ENCODE data around the gene DCTN5.
"Not testable (repeated sequence)": the region's sequence is repeated elsewhere in the genome, so short reads cannot be mapped to it uniquely, and the experiment has no call there.

The DCTN5 gene

DNA sequence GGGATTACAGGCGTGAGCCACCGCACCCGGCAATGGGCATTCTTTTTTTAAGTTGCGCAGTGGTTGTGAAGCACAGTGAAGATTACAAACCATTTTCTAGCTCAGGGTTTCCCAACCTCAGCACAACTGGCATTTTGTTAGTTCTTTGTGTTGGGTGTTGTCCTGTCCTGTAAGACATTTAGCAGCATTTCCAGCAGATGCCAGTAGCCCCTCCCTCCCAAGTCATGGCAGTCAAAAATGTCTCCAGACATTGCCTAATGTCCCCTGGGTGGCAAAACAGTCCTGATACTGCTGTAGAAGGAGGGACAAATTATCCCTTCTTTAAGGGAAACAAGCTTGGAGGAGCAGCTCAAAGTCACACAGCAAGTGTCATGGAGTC is 53.0 kb downstream of the DCTN5 start:
- no peak for DNase-seq (ENCODE audit: low spot score)

DNA sequence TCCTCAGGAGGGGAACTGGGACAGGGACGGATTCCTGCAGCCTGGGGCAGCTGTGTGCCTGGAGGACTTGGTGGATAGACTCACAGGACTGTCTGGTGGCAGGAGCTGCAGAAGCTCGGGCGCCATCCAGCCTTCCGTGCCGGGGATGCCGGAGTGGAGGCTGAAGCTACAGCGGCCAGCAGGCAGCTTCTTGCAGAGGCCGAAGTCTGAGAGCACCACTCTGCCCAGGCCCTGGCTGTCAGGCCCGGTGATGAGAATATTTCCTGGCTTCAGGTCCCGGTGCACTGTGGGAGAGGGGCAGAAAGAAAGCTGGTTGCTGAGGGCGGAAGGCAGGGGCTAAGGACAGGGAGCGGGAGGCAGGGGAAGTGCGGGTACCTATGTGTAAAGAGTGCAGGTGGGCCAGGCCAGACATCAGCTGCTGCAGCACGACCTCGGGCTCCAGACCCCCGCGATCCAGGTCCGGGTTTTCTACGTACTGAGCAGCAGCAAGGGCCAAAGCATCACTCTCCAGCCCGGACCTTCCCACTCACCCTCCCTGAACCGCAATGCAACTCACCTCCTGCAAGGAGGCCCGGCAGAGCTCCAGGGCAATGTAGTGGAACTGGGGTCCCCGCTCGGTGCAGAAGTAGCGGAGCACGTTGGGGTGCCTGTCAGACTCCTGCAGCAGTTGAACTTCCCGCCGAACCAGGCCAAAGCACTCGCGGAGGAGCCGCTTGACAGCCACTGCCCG is 53.5 kb downstream of the DCTN5 start:
- DNase-seq (ENCODE audit: low spot score) = peak; percentile 60

DNA sequence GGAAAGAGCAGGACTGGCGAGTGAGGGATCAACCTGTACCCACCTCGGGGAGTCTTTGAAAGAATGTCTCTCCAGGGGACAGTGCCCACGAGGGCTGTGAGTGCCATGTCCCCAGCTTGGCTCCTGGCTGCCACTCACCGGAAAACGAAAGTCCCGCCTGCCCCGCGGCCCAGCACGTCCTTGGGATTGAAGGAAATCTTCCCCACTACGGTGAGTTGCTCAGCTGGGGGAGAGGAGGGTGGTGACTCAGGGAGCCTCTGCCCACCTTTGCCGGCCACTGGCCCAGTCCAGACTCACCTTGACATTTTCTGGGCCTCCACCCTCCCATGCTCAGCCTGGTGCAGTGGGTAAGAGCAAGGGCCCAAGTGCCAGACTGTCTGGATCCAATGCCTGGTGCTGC is 54.5 kb downstream of the DCTN5 start:
- DNase-seq (ENCODE audit: low spot score) = no peak

DNA sequence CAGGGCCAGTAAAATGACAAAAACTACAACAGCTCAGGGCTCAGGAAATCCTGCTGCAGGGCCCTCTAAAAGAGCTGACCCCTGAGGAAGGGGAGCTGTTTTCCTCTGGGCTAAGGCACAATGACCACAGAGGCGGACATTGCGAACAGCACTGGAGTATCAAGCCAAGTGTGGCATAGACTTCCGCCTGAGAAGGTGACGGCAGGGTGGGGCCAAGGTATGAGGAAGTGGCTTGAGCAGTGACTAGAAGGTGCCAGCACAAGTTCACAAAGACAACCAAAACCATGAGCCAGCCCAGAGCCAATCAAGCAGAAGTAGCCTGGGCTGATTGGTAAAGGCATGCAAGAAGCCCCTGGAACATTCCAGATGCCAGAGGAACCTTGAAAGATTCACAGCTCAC is 57.8 kb downstream of the DCTN5 start:
- peak; percentile 19 for DNase-seq (ENCODE audit: low spot score)

DNA sequence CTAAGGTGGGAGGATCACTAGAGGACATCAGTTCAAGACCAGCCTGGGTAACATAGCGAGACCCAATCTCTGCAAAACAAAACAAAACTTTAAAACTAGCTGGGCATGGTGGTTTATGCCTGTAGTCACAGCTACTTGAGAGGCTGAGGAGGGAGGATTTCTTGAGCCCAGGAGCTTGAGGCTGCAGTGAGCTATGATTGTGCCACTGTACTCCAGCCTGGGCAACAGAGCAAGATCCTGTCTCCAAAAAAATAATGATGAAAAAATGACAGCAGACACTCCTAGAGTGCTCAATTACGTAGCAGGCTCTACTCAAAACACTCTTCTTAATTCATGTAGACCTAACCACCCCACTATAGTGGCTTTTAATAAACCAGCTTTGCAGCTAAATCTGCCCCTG is 58.8 kb downstream of the DCTN5 start:
- no peak for DNase-seq (ENCODE audit: low spot score)

DNA sequence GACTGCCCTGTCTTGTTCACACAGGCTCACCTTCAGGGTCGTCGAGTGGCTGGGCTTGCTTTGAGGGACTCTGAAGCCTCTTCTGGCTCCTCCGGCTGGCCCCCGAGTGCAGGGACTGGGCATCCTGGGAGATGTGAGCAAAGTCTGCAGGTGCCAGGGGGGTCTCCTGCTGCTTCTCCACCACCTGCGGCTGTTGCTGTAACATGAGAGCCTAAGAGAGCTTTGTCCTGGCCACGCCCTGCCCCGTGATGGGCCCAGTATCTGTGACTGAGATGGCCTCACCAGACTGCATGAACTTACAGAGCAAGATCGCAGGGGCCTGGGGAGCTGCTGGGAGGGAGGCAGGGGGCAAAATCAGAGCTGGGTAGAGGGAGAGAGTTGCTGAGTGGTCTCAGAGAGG is 59.2 kb downstream of the DCTN5 start:
- DNase-seq (ENCODE audit: low spot score) = no peak

DNA sequence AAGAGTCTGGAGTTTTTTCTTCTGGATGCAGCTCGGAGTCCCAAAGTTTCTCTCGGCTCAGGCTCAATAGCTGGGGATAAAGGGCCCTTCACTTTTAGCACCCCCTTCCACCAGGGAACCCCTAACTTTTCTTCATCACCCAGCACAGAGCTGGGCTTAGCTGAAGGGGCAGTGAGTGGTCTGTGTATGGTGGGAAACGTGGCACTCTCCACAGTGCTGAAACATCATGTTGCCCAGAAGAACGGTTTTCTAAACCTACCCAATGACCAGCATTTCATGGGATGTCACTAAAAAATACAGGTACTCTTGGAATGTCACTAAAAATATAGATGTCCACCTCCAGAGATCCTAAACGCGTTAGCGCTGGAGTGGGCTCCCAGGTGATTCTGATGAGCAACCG is 59.8 kb downstream of the DCTN5 start:
- DNase-seq (ENCODE audit: low spot score) = no peak

DNA sequence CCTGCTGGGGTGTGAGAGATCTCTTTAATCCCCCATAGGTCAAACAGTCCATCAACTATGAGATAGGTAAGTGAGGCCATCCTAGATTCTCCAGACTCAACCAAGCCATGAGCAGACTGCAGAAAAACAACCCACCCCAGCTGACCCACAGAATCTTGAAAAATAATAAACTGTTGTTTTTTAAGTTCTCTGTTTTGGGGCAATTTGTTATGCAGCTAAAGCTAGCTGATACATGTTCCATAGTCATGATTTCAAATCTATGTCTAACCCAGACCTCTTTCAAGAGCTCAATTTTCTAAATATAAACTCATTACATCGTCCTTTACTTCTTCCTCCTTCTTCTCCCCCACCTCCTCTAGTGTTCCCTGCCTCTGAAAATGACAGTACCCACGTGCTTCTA is 61.7 kb downstream of the DCTN5 start:
- DNase-seq (ENCODE audit: low spot score) = no peak

DNA sequence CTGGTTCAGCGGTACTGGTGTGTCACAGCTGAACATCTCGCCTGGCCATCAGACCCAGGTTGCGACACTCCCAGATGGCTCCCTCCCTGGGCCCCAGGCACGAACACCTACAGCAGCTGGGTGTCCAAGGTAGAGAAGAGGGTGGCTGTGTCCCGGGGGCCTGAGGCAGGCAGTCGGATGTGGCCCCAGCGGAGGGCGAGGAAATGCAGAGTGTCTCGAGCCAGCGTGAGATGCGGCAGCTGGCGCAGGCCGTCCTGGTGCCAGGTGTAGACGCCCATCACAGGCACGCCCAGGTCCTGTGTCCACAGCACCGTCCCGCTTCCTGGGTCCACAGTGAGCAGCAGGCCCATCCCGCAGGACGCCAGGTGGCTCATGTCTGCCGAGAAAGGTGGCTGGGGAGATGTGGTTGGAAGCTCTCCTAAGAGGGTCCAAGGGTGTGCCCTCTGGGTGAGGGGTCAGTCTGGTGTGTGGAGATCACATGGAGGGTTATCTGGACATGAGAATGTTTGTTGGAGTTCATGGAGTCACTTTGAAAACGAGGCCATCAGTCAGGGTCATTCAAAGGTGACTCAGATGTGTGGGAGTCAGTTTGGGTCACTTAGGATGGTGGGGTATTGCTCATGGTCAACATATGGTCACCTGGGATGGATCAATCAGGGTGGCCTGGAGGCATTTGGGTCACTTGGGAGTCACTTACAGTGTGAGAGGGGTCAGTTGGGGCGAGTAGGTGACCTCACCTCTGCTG is 63.7 kb downstream of the DCTN5 start:
- DNase-seq (ENCODE audit: low spot score) = no peak

DNA sequence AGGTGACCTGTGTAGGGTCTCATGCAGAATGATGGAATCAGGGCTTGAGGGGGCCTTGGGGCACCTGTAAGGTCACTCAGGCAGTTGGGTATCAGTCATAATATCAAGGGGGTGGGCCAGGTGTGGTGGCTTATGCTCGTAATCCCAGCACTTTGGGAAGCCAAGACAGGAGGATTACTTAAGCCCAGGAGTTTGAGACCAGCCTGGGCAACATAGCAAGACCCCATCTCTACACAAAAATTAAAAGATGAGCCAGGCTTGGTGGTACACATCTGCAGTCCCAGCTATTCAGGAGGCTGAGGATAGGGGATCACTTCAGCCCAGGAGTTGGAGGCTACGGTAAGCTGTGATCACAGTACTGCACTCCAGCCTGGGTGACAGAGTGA is 64.2 kb downstream of the DCTN5 start:
- DNase-seq (ENCODE audit: low spot score) = no peak

DNA sequence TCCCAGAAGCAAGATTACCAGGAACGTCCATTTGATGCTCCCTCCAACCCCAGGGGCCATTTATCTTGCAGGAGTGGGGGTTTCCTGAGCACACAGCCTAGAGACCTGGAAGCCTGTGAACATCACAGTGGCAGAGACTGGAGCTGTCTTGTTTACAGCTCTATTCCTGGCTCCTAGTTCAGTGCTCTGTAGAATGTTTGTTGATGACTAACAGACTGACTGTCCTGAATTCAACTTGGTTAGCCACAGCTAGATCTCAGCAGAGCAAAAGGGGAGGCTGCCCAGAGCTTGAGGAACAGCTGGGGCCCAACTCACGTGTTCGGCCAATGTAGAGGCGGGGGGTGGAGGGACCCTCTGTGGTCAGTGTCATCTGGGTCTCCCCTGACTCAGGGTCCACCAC is 65.2 kb downstream of the DCTN5 start:
- no peak for DNase-seq (ENCODE audit: low spot score)

DNA sequence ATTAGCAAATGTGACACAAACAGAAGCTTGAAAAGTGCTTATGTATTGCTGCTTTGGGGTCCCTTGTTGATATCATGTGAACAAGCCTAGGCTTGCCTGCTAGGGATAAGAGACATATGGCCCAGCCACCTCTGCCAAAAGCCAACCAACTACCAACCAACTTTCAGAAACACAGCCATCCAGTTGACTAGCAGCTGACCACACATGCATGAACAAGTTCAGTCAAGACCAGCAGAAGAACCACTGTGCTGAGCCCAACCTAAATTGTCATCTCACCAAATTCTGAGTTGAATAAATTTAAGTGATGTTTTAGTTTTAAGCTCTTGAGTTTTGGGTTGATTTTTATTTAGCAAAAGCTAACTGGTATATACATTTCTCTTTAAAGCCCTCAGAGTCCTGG is 68.3 kb downstream of the DCTN5 start:
- no peak for DNase-seq (ENCODE audit: low spot score)

DNA sequence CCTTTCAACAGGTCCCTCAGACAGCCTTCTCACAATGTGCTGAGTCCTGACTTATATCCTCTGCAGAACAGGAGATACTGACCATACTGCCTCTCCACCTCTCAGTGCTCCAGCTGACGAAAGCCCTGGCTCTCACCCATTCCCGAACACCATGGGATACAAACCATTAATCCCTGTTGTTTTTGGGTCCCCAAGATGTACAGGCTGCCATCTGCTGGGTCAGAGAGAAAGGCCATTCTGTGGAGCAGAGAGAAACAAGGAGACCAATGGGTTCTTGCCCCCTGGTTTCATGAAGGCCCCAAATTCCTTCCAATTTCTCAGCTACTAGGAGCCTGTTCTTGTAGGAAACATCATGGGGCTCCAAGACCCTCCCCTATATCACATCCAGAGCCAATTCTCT is 68.7 kb downstream of the DCTN5 start:
- no peak for DNase-seq (ENCODE audit: low spot score)

DNA sequence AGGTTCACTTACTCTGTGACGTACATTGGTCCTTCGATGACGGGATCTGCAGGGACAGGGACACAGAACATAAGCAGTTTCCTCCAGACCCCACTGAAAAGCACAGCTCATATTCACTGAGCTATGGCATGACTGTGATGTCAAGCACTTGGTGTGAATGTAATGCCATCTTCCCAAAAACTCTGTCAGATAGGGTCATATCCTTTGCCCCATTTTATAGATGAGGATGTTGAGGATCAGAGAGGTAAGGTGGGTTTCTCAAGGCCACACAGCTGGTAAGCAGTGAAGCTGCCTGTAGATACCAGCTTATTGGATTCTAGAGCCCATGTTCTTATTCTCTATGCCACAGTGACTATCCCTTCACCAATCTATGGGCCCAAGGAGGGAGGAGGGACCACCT is 69.2 kb downstream of the DCTN5 start:
- DNase-seq (ENCODE audit: low spot score) = no peak

DNA sequence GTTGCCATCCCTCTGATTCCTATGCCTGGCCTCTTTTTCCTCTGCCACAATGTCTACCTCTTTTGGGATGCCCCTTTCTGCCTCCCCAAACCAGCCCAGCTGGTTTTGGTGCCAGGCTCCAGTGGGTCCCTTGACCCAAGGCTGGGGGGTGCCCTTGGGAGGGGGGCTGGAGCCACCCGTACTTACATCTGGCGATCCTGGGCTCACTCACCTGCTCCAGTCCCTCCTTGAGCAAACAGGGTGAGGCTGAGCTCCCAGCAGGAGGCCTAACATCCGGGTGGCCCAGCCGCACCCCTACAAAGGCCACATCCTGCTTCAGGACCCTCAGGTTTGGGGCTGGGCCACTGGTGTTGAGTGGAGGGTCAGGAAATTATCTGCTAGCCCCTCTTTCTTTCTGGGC is 70.5 kb downstream of the DCTN5 start:
- no peak for DNase-seq (ENCODE audit: low spot score)

DNA sequence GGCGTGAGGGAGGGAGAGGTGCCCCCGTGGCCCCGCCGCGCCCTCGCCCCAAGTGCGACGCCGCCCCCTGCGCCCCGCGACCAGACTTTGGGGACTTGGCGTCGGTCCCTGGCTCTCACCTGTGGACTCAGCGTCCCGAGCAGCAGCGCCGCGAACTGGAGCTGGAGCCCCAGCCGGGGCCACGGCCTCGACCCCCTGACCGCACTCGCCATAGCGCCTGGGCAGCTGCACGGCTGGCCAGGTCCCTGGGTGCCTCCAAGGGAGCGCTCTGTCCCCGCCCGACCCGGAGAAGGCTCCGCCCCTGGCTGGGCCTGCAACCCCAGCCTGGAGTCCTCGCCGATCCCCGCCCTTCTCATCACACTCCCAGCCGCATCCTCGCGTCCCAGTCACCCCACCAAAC is 71.7 kb downstream of the DCTN5 start, which contains the start of gene ERN2:
ERN2 (minus strand) TSS at position 247 of the 400 bp plus-strand sequence; CDS start at position 212, 35 bp downstream.
- DNase-seq (ENCODE audit: low spot score) = no peak

DNA sequence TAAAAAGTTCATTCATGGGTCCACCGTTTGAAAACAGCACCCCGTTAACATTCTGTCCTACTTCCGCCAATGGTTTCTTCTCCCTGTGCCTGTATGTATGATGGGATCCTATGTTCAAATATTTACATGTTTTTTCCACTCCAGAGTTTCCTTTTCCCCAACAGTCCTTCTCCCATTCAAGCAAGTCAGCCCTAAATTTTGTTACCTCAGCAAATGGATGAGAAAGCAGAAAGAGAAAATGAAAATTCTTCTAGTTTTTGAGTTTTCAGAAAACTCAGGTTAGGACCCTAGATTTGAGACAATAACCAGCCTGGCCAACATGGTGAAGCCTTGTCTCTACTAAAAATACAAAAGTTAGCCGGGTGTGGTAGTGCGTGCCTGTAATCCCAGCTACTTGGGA is 75.2 kb downstream of the DCTN5 start:
- no peak for DNase-seq (ENCODE audit: low spot score)

DNA sequence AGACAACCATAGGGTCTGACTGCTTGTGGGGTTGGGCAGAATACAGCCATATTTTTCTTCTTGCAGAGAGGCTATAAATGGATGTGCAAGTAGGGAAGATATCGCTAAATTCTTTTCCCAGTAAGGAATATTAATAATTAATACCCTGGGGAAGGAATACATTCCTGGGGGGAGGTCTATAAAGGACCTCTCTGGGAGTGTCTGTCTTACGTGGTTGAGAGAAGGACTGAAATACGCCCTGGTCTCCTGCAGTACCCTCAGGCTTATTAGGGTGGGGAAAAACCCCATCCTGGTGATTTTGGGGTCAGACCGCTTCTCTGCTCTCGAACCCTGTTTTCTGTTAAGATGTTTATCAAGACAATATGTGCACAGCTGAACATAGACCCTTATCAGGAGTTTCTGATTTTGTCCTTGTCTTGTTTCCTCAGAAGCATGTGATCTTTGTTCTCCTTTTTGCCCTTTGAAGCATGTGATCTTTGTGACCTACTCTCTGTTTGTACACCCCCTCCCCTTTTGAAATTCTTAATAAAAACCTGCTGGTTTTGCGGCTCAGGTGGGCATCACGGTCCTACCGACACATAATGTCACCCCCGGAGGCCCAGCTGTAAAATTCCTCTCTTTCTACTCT is 81.5 kb downstream of the DCTN5 start:
- DNase-seq (ENCODE audit: low spot score) = not testable (repeated sequence)

DNA sequence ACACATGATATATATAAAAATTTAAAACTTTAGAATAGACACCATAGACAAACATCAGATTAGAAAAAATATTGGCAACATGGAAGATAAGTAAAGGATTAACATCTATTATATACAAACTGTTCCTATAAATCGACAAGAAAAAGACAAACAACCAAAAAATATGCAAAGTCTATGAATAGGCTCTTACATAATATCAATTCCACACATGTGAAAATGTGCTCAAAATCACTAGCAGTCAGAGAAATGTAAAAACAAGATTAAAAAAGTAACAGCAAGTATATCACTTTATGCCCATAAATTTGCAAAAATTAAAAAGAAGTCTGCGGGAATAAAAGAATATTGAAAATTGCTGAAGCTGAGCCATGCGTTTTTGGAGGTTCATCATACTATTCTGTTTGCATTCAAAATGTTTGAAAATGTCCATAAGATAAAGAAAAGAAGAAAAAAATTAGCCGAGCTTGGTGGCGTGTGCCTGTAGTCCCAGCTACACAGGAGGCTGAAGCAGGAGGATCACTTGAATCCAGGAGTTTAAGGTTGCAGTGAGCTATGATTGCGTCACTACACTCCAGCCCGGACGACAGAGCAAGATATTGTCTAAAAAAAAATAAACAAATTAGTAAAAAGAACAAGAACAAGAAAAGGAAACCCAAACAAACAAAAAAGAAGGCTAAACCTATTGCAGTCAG is 83.0 kb downstream of the DCTN5 start:
- DNase-seq (ENCODE audit: low spot score) = no peak

DNA sequence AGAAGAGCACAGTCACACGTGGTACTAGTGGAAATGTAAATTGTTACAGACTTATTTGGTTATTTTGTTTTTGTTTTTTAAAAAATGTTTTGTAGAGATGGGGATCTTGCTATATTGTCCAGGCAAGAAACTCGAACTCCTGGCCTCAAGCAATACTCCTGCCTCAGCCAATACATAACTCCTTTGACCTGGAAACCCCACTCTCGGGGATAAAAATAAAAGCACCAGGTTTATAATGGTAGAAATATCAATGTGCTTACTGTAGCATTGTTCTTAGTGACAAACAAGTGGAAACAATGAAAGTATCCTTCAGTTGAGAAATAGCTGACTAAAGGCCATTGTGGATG is 83.5 kb downstream of the DCTN5 start:
- no peak for DNase-seq (ENCODE audit: low spot score)

DNA sequence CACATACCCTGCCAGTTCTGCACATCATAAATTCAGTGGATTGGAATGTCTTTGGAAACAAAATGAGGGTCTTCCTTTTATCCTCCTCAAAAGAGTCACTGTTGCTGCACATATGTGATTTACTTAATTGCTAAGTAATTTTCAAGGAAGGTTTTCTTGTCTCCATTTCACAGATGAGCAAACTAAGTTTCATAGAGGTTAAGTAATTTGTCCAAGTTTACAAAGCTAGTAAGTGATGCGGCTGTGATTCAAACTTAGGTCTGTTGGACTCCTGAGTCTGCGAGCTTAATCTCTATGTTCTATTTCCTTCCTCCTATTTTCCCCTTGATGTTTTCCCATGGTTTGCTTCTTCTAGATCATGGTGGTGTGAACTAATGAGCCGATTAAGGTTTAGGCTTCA is 85.4 kb downstream of the DCTN5 start:
- DNase-seq (ENCODE audit: low spot score) = no peak
